OCI-LY1 (cell line): Measurements from ENCODE around the gene SYMPK.

Experiments used
- H2AFZ ChIP-seq: fragments of 200-600 bp; sonication (generic), shearing (Covaris generic); 2 replicates; pipeline ENCODE4 v1.6.0; 2014; ENCODE audit warnings: antibody characterized with exemption, mild to moderate bottlenecking, low read length
- H3F3A ChIP-seq: fragments of 200-600 bp; sonication (generic), shearing (Covaris generic); 2 replicates; pipeline ENCODE4 v1.6.0; 2014; ENCODE audit warnings: mild to moderate bottlenecking, antibody characterized with exemption, low read length, moderate library complexity; ENCODE audit not compliant: insufficient read depth
- H3K27ac ChIP-seq: fragments of 200-600 bp; sonication (generic); 2 replicates; pipeline ENCODE4 v1.5.1; 2014; ENCODE audit warnings: low read length, mixed run types, mild to moderate bottlenecking, low read depth; ENCODE audit not compliant: poor library complexity, severe bottlenecking
- H3K27me3 ChIP-seq: fragments of 200-600 bp; sonication (generic); 2 replicates; pipeline ENCODE4 v1.6.0; 2014; ENCODE audit warnings: antibody characterized with exemption, mild to moderate bottlenecking, low read length, moderate library complexity; ENCODE audit not compliant: insufficient read depth
- H3K36me3 ChIP-seq: fragments of 200-600 bp; sonication (generic); 2 replicates; pipeline ENCODE4 v1.6.1; 2014; ENCODE audit warnings: mild to moderate bottlenecking, antibody characterized with exemption, low read length, moderate library complexity, mixed read lengths; ENCODE audit not compliant: insufficient read depth
- H3K4me1 ChIP-seq: fragments of 200-600 bp; sonication (generic); 2 replicates; pipeline ENCODE4 v1.5.1; 2014; ENCODE audit warnings: mild to moderate bottlenecking, low read length, moderate library complexity; ENCODE audit not compliant: insufficient read depth, severe bottlenecking
- H3K4me2 ChIP-seq: fragments of 200-600 bp; sonication (generic), shearing (Covaris generic); 2 replicates; pipeline ENCODE4 v1.6.1; 2014; ENCODE audit warnings: low read length
- H3K4me3 ChIP-seq: fragments of 200-600 bp; sonication (generic); 2 replicates; pipeline ENCODE4 v1.5.1; 2014; ENCODE audit warnings: low read length, low read depth, mild to moderate bottlenecking, mixed read lengths; ENCODE audit not compliant: poor library complexity, severe bottlenecking
- H3K79me2 ChIP-seq: fragments of 200-600 bp; shearing (Covaris generic); 2 replicates; pipeline ENCODE4 v1.6.1; 2016; ENCODE audit warnings: mixed run types, low read length, mixed read lengths; ENCODE audit not compliant: insufficient read depth
- H3K9ac ChIP-seq: fragments of 200-600 bp; sonication (generic), shearing (Covaris generic); 2 replicates; pipeline ENCODE4 v1.6.1; 2014; ENCODE audit warnings: mild to moderate bottlenecking, low read length, mixed read lengths
- H3K9me2 ChIP-seq: fragments of 200-600 bp; sonication (generic), shearing (Covaris generic); 2 replicates; pipeline ENCODE4 v1.6.1; 2014; ENCODE audit warnings: low read depth, mild to moderate bottlenecking, low read length, mixed read lengths
- H3K9me3 ChIP-seq: fragments of 200-600 bp; shearing (Covaris generic); 2 replicates; pipeline ENCODE4 v1.6.1; 2014; ENCODE audit warnings: low read length, mixed read lengths
- H4K20me1 ChIP-seq: fragments of 200-600 bp; sonication (generic), shearing (Covaris generic); 2 replicates; pipeline ENCODE4 v1.6.0; 2016; ENCODE audit warnings: mild to moderate bottlenecking, low read length; ENCODE audit not compliant: insufficient read depth
- EZH2 ChIP-seq: fragments of 200-600 bp; sonication (generic), shearing (Covaris generic); IDR thresholded peaks from 2 replicates; pipeline ENCODE4 v1.8.0; 2017; ENCODE audit warnings: borderline replicate concordance, mixed run types, mild to moderate bottlenecking, antibody characterized with exemption, low read length, moderate library complexity, mixed read lengths
- TF ChIP-seq, protein P1 (sequence below): fragments of 200-600 bp; sonication (generic), shearing (Covaris generic); IDR thresholded peaks from 2 replicates; pipeline ENCODE4 v1.5.1; 2017; ENCODE audit warnings: mild to moderate bottlenecking, antibody characterized with exemption, low read length, moderate library complexity, mixed read lengths

SYMPK gene

DNA sequence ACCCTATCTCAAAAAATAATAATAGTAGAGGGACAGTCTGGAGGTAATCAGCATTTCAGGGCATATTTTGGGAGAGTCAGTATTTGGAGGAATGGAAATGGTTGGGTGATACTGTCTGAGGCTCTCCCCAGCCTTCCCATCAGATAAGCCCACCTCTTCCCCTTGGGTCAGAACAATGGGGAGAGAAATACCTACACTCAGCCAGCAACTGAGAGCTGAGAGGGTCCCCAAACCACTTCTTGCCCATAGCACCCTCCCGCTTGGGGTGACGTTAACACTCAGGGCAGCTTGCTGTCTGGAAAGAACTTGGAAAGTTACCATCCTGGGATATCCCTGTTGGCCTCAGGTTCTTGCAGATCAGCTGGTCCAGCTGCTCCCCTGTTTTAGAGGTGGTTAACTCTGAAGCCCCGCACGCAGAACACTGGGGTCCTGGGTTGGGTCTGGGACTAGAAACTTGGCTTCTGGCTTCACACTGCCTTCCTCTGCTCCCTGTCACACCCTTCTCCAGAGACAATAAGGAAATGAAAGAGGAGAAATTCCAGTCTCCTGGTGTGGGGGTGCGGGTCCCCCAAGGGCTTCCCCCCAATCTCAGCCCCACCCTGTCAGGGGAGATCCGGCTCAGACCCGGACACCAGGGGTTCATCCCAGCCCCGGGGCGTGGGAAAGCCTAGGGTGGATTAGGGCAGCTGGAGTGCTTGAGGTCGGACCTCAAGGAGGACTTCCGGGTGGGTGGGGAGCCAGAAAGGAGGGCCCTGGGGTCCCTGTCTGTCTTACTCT is 3.6 kb upstream of the SYMPK start:
- no peaks in the 10 kb centered on the region for H3K9me2 ChIP-seq
- peaks cover 7% of the 10 kb centered on the region; the same call in 1 of the 2 replicates for H3K79me2 ChIP-seq
- no peaks in the 10 kb centered on the region for H3K9me3 ChIP-seq
- H3K36me3 ChIP-seq, result no peaks in the 10 kb centered on the region
- peaks cover 22% of the 10 kb centered on the region for H3K4me1 ChIP-seq
- no peak overlapping the region for H2AFZ ChIP-seq
- TF ChIP-seq, protein P1, sequence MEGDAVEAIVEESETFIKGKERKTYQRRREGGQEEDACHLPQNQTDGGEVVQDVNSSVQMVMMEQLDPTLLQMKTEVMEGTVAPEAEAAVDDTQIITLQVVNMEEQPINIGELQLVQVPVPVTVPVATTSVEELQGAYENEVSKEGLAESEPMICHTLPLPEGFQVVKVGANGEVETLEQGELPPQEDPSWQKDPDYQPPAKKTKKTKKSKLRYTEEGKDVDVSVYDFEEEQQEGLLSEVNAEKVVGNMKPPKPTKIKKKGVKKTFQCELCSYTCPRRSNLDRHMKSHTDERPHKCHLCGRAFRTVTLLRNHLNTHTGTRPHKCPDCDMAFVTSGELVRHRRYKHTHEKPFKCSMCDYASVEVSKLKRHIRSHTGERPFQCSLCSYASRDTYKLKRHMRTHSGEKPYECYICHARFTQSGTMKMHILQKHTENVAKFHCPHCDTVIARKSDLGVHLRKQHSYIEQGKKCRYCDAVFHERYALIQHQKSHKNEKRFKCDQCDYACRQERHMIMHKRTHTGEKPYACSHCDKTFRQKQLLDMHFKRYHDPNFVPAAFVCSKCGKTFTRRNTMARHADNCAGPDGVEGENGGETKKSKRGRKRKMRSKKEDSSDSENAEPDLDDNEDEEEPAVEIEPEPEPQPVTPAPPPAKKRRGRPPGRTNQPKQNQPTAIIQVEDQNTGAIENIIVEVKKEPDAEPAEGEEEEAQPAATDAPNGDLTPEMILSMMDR, result no peak
- TF ChIP-seq EZH2, result no peak
- no peak overlapping the region for H3K4me2 ChIP-seq
- no peaks in the 10 kb centered on the region for H4K20me1 ChIP-seq
- no peak overlapping the region for H3K27ac ChIP-seq
- H3K9ac ChIP-seq, result no peak overlapping the region
- no peaks in the 10 kb centered on the region for H3K27me3 ChIP-seq
- H3F3A ChIP-seq, result 0 out of 2 replicates have a peak, but pooled peaks cover 3% of the 10 kb centered on the region
- H3K4me3 ChIP-seq, result no peak overlapping the region

DNA sequence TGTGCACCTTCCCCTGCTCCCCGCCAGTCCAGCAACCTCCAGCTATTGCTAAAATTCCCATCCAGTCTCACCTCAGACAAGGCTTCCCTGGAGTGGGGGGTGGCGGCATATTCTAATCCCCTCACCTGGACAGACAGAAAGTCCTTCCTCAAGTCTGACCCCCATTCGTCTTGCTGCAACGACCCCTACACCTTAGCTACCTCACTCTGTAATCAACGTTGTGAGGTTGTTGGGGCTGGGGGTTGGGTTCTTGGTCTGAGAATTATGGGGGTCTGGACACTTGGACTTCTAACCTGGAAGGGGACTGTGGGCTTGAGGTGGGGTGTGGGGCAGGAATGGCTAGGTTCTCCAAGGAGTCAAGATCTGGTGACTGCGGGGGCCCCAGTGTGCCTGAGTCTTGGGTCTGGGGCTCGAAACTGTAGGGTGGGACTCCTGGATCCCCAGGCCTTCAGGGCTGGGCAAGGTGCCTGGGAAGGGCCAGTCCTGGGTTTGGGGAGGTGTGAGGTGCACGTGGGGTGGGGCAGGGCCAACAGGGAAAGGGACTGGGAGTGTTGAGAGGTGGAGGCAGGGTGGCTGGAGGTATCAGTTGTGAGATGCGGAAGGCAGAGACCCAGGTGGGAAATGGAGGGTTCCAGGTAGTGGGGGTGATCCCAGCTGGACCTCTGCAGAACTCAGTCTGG is 2.5 kb upstream of the SYMPK start:
- Histone ChIP-seq H3K27ac (no peak overlapping the region), H3K4me2 (no peak overlapping the region), H3K4me3 (no peak overlapping the region), H3K4me1 (peaks cover 32% of the 10 kb centered on the region), H3K9me3 (no peaks in the 10 kb centered on the region), H3K79me2 (peaks cover 13% of the 10 kb centered on the region; the same call in 1 of the 2 replicates), H3K9me2 (no peaks in the 10 kb centered on the region), H3F3A (0 out of 2 replicates have a peak, but pooled peaks cover 3% of the 10 kb centered on the region), H3K9ac (no peak overlapping the region), H3K36me3 (no peaks in the 10 kb centered on the region), H2AFZ (no peak overlapping the region), H3K27me3 (no peaks in the 10 kb centered on the region), H4K20me1 (no peaks in the 10 kb centered on the region)
- TF ChIP-seq EZH2, result no peak
- TF ChIP-seq, protein P1, result no peak

DNA sequence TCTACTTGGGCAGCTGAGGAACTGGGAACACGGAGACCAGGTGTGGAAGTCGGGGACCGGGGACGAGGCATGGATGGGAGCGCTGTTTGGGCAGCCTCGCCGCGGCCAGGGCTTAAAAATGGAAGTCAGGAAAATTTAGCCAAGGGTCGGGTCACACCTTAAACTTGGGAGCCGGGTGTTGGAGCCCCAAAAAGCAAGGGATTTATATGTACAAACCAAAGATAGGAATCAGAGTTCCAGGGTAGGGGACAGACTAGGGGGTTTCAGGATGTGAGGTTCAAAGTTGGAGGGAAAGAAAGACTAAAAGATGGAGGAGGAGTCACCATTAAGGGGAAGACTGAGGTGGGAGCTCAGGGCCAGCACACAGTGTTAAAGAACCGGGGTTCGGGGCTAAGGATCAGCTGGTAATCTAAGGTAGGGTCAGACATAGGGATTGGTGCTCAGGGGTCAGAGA is 1.7 kb upstream of the SYMPK start:
- H3K27me3 ChIP-seq, result no peaks in the 10 kb centered on the region
- no peaks in the 10 kb centered on the region for H3K9me3 ChIP-seq
- peaks cover 6% of the 10 kb centered on the region for H3K36me3 ChIP-seq
- H3F3A ChIP-seq, result 0 out of 2 replicates have a peak, but pooled peaks cover 3% of the 10 kb centered on the region
- H4K20me1 ChIP-seq, result no peaks in the 10 kb centered on the region
- peak overlapping the region; percentile 94 for H3K4me3 ChIP-seq
- TF ChIP-seq EZH2, result no peak
- TF ChIP-seq, protein P1, result no peak
- H3K9me2 ChIP-seq, result no peaks in the 10 kb centered on the region
- no peak overlapping the region for H3K27ac ChIP-seq
- no peak overlapping the region for H3K9ac ChIP-seq
- H3K79me2 ChIP-seq, result peaks cover 13% of the 10 kb centered on the region; the same call in 1 of the 2 replicates
- H3K4me2 ChIP-seq, result peak overlapping the region; percentile 89
- peaks cover 32% of the 10 kb centered on the region for H3K4me1 ChIP-seq
- H2AFZ ChIP-seq, result no peak overlapping the region
